Measurements from ENCODE around the gene SEBOX. TPM values are rescaled to one million over a fixed set of nuclear protein-coding genes. Genes with fewer than 3 reads are reported as not detected.
"Not testable (repeated sequence)": the region's sequence is repeated elsewhere in the genome, so short reads cannot be mapped to it uniquely, and the experiment has no call there.

Gene SEBOX
- polyA plus RNA-seq, 2 donors, result not detected

DNA sequence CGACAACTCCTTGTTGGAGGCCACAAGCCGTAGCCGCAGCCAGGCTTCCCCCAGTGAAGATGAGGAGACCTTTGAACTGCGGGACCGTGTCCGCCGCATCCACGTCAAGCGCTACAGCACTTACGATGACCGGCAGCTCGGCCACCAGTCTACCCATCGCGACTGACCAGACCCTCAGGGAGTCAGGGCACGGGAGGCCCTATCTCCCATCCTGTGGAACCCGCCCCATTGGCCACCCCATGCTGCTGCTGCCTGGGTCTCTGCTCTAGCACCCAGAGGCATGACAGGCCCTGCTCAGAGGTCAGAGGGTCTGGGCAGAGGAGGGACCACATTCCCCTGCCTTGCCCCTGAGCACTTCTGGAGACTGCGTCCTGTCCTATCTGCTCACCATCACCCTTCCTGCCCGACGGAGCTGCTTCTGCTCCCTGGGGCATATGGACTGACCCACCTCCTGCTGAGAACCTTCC is 20.5 kb downstream of the SEBOX start:
- Histone ChIP-seq H3K4me3 (ENCODE audit: low read depth in 1 of 2, low read length in 2 of 2) (no peak overlapping the region), H3K27ac (ENCODE audit: low read depth in 2 of 2, low read length in 1 of 2) (no peak overlapping the region), H3K9me3 (ENCODE audit: control insufficient read depth in 2 of 2, insufficient read depth in 1 of 2, low read depth in 1 of 2, low read length in 1 of 2) (no peaks in the 10 kb centered on the region), H3K36me3 (ENCODE audit: control insufficient read depth in 2 of 2, insufficient read depth in 2 of 2, low read length in 1 of 2) (peaks cover 45 to 58% of the 10 kb centered on the region in 2 donors), H3K27me3 (ENCODE audit: control insufficient read depth in 1 of 2, insufficient read depth in 2 of 2, low read length in 2 of 2) (no peaks in the 10 kb centered on the region), H3K4me1 (ENCODE audit: control insufficient read depth in 2 of 2, insufficient read depth in 2 of 2, low read length in 1 of 2) (peaks cover 3 to 10% of the 10 kb centered on the region in 2 donors)
- 90 to 93% methylated on average over 19 of the region's 19 CpGs for WGBS, 2 donors

DNA sequence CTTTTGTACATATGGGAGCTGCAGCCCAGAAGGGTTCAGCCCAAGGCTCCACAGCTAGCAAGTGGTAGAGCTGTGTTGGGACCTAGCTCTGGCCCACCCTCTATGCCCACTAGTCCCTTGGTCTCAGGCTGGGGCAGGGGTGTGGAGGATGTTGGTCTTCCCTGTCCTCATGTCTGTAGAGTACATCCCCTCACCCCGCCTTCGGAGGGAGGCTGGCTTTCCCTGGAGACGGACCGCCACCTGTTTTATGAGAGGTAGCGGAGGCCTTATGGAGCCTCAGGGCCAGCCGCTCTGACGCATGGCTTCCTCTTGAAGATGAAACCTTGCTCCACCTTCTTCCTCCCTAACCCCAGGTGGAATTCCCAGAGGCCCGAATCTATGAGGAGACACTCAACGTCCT is 21.0 kb downstream of the SEBOX start:
- H3K27me3 ChIP-seq (ENCODE audit: control insufficient read depth in 1 of 2, insufficient read depth in 2 of 2, low read length in 2 of 2), result no peaks in the 10 kb centered on the region
- no peak overlapping the region for H3K4me3 ChIP-seq (ENCODE audit: low read depth in 1 of 2, low read length in 2 of 2)
- H3K4me1 ChIP-seq (ENCODE audit: control insufficient read depth in 2 of 2, insufficient read depth in 2 of 2, low read length in 1 of 2), result peaks cover 3 to 14% of the 10 kb centered on the region in 2 donors
- peaks cover 45 to 59% of the 10 kb centered on the region in 2 donors for H3K36me3 ChIP-seq (ENCODE audit: control insufficient read depth in 2 of 2, insufficient read depth in 2 of 2, low read length in 1 of 2)
- whole genome bisulfite sequencing, 2 donors, result 79 to 94% methylated on average over 9 of the region's 9 CpGs
- H3K27ac ChIP-seq (ENCODE audit: low read depth in 2 of 2, low read length in 1 of 2), result no peak overlapping the region
- H3K9me3 ChIP-seq (ENCODE audit: control insufficient read depth in 2 of 2, insufficient read depth in 1 of 2, low read depth in 1 of 2, low read length in 1 of 2), result no peaks in the 10 kb centered on the region

DNA sequence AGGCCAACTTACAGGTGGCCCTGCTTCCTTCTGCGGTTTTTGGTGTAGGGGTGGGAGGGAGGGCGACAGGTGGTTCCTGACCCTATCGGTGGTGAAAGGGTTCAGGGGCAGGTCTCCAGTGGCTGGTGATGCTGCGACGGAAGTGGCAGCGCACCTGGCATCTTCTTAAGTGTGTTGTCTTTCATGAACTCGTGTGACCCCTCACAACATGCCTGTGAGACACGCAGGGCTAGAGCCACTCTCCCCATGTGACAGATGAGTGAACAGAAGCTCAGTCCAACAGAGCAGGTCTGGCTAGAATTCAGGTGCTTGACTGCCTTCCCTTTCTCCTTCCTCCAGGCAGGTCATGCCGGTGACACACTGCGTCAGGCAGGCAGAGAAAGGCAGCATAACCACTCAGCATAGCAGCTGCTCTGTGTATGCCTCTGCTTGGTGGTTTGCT is 21.5 kb downstream of the SEBOX start:
- Histone ChIP-seq H3K36me3 (ENCODE audit: control insufficient read depth in 2 of 2, insufficient read depth in 2 of 2, low read length in 1 of 2) (peaks cover 45 to 55% of the 10 kb centered on the region in 2 donors), H3K4me3 (ENCODE audit: low read depth in 1 of 2, low read length in 2 of 2) (no peak overlapping the region), H3K27ac (ENCODE audit: low read depth in 2 of 2, low read length in 1 of 2) (peak overlapping the region in 1 of 2 donors; percentile 14), H3K9me3 (ENCODE audit: control insufficient read depth in 2 of 2, insufficient read depth in 1 of 2, low read depth in 1 of 2, low read length in 1 of 2) (no peaks in the 10 kb centered on the region), H3K4me1 (ENCODE audit: control insufficient read depth in 2 of 2, insufficient read depth in 2 of 2, low read length in 1 of 2) (peaks cover 3 to 14% of the 10 kb centered on the region in 2 donors), H3K27me3 (ENCODE audit: control insufficient read depth in 1 of 2, insufficient read depth in 2 of 2, low read length in 2 of 2) (no peaks in the 10 kb centered on the region)
- WGBS, 2 donors, result 72 to 78% methylated on average over 10 of the region's 10 CpGs

DNA sequence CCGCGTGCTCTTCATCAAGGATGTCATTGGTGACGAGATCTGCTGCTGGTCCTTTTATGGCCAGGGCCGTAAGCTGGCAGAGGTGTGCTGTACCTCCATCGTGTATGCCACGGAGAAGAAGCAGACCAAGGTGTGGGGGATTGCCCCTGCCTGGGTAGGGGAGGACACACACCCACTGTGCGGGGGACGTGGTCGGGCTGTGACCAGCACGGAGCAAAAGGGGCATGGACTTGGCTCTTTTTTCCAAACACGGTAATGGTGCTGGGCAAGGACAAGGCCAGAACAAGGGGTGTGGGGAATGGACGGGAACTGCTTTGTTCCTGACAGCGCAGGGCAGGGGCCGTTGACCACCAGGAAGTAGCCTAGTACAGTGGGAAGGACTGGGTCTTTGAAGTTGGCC is 22.7 kb downstream of the SEBOX start:
- Histone ChIP-seq H3K36me3 (ENCODE audit: control insufficient read depth in 2 of 2, insufficient read depth in 2 of 2, low read length in 1 of 2) (peaks cover 36 to 48% of the 10 kb centered on the region in 2 donors), H3K27me3 (ENCODE audit: control insufficient read depth in 1 of 2, insufficient read depth in 2 of 2, low read length in 2 of 2) (no peaks in the 10 kb centered on the region), H3K9me3 (ENCODE audit: control insufficient read depth in 2 of 2, insufficient read depth in 1 of 2, low read depth in 1 of 2, low read length in 1 of 2) (no peaks in the 10 kb centered on the region), H3K27ac (ENCODE audit: low read depth in 2 of 2, low read length in 1 of 2) (no peak overlapping the region), H3K4me3 (ENCODE audit: low read depth in 1 of 2, low read length in 2 of 2) (no peak overlapping the region), H3K4me1 (ENCODE audit: control insufficient read depth in 2 of 2, insufficient read depth in 2 of 2, low read length in 1 of 2) (peaks cover 2 to 11% of the 10 kb centered on the region in 2 donors)
- 90 to 93% methylated on average over 14 of the region's 14 CpGs for WGBS, 2 donors

DNA sequence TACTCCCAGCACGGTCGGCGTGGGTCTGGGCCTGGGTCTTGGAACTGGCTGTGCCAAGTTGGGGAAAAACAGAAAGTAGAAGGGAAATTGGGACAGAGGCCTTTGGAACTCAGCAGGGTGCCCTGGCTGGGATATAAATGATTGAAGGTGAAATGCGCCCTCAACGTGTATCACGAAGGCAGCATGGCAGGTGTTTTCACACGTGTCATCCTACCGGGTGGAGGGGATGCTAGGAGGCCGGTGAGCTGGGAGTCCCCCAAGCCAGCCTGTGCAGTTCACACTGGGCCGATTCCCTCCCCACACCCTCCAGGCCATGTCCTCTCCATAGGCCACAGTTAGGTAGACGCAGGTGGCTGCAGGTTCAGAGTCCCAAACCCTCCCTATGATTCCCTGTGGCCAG is 23.5 kb downstream of the SEBOX start:
- H3K9me3 ChIP-seq (ENCODE audit: control insufficient read depth in 2 of 2, insufficient read depth in 1 of 2, low read depth in 1 of 2, low read length in 1 of 2), result no peaks in the 10 kb centered on the region
- peaks cover 0 to 10% of the 10 kb centered on the region in 2 donors for H3K4me1 ChIP-seq (ENCODE audit: control insufficient read depth in 2 of 2, insufficient read depth in 2 of 2, low read length in 1 of 2)
- no peak overlapping the region for H3K27ac ChIP-seq (ENCODE audit: low read depth in 2 of 2, low read length in 1 of 2)
- WGBS, 2 donors, result 90 to 94% methylated on average over 11 of the region's 11 CpGs
- no peaks in the 10 kb centered on the region for H3K27me3 ChIP-seq (ENCODE audit: control insufficient read depth in 1 of 2, insufficient read depth in 2 of 2, low read length in 2 of 2)
- no peak overlapping the region for H3K4me3 ChIP-seq (ENCODE audit: low read depth in 1 of 2, low read length in 2 of 2)
- peaks cover 31 to 46% of the 10 kb centered on the region in 2 donors for H3K36me3 ChIP-seq (ENCODE audit: control insufficient read depth in 2 of 2, insufficient read depth in 2 of 2, low read length in 1 of 2)

DNA sequence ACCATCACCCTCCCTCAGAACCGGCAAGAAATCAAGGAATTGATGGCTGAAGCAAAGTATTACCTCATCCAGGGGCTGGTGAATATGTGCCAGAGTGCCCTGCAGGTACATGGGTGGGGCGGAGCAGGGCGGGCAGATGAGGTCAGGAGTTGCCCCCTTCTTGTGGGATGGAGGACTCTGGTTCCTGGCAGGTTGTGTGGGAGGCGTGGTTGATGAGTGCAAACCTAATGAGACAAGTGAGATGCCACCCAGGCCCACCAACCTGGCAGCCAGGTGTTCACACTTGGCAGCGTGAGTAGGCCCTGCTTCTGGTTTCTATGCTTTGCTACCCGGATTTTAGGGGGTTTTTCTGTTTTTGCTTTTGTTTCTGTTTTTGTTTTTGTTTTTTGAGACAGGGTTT is 24.6 kb downstream of the SEBOX start:
- no peaks in the 10 kb centered on the region for H3K9me3 ChIP-seq (ENCODE audit: control insufficient read depth in 2 of 2, insufficient read depth in 1 of 2, low read depth in 1 of 2, low read length in 1 of 2)

DNA sequence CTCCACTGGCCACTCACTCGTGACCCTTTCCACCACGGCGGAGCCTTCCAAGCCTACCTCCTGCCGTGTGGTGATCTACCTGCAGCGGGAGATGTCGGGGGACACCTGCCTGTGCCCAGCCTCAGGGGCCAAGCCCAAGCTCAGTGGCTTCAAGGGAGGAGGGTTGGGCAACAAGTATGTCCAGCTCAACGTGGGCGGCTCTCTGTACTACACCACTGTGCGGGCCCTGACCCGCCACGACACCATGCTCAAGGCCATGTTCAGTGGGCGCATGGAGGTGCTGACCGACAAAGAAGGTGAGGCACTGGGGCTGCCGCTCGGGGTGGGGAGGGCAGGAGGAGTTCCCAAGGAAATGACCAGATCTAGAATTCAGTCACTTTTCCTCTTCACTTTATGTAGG is 25.6 kb downstream of the SEBOX start:
- peak overlapping the region; percentile 42 to 53 for H3K27ac ChIP-seq (ENCODE audit: low read depth in 2 of 2, low read length in 1 of 2)
- peaks cover 28 to 38% of the 10 kb centered on the region in 2 donors for H3K36me3 ChIP-seq (ENCODE audit: control insufficient read depth in 2 of 2, insufficient read depth in 2 of 2, low read length in 1 of 2)
- peaks cover 0 to 10% of the 10 kb centered on the region in 2 donors for H3K4me1 ChIP-seq (ENCODE audit: control insufficient read depth in 2 of 2, insufficient read depth in 2 of 2, low read length in 1 of 2)
- 83 to 84% methylated on average over 15 of the region's 15 CpGs for WGBS, 2 donors
- H3K9me3 ChIP-seq (ENCODE audit: control insufficient read depth in 2 of 2, insufficient read depth in 1 of 2, low read depth in 1 of 2, low read length in 1 of 2), result no peaks in the 10 kb centered on the region
- no peak overlapping the region for H3K4me3 ChIP-seq (ENCODE audit: low read depth in 1 of 2, low read length in 2 of 2)
- H3K27me3 ChIP-seq (ENCODE audit: control insufficient read depth in 1 of 2, insufficient read depth in 2 of 2, low read length in 2 of 2), result no peaks in the 10 kb centered on the region

More for the DNA sequence above, 24.6 kb downstream of the SEBOX start:
- Histone ChIP-seq H3K4me3 (ENCODE audit: low read depth in 1 of 2, low read length in 2 of 2) (no peak overlapping the region), H3K27me3 (ENCODE audit: control insufficient read depth in 1 of 2, insufficient read depth in 2 of 2, low read length in 2 of 2) (no peaks in the 10 kb centered on the region), H3K4me1 (ENCODE audit: control insufficient read depth in 2 of 2, insufficient read depth in 2 of 2, low read length in 1 of 2) (peaks cover 0 to 10% of the 10 kb centered on the region in 2 donors), H3K36me3 (ENCODE audit: control insufficient read depth in 2 of 2, insufficient read depth in 2 of 2, low read length in 1 of 2) (peaks cover 31 to 44% of the 10 kb centered on the region in 2 donors), H3K27ac (ENCODE audit: low read depth in 2 of 2, low read length in 1 of 2) (no peak overlapping the region)
- WGBS, 2 donors, result 80 to 84% methylated on average over 6 of the region's 6 CpGs

DNA sequence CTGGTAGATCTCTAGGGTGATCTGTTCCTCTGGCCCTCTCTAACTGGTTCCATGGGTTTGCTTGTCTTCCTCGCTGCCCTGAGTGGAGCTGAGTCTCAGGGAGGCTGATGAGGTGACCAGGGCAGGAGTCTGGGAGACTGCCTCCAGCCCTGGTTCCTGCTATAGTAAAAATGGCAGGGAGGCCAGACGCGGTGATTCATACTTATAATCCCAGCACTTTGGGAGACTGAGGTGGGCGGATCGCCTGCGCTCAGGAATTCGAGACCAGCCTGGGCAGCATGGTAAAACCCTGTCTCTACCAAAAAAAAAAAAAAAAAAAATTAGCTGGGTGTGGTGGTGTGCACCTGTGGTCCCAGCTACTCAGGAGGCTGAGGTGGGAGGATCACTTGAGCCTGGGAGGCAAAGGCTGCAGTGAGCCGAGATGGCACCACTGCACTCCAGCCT is 26.2 kb downstream of the SEBOX start:
- H3K9me3 ChIP-seq (ENCODE audit: control insufficient read depth in 2 of 2, insufficient read depth in 1 of 2, low read depth in 1 of 2, low read length in 1 of 2); H3K4me1 ChIP-seq (ENCODE audit: control insufficient read depth in 2 of 2, insufficient read depth in 2 of 2, low read length in 1 of 2); H3K4me3 ChIP-seq (ENCODE audit: low read depth in 1 of 2, low read length in 2 of 2); H3K27me3 ChIP-seq (ENCODE audit: control insufficient read depth in 1 of 2, insufficient read depth in 2 of 2, low read length in 2 of 2): not testable (repeated sequence)
- Histone ChIP-seq H3K36me3 (ENCODE audit: control insufficient read depth in 2 of 2, insufficient read depth in 2 of 2, low read length in 1 of 2) (peaks cover 27 to 33% of the 10 kb centered on the region in 2 donors), H3K27ac (ENCODE audit: low read depth in 2 of 2, low read length in 1 of 2) (peak overlapping the region; percentile 25 to 69)
- WGBS, 2 donors, result 51 to 82% methylated on average over 8 of the region's 8 CpGs

DNA sequence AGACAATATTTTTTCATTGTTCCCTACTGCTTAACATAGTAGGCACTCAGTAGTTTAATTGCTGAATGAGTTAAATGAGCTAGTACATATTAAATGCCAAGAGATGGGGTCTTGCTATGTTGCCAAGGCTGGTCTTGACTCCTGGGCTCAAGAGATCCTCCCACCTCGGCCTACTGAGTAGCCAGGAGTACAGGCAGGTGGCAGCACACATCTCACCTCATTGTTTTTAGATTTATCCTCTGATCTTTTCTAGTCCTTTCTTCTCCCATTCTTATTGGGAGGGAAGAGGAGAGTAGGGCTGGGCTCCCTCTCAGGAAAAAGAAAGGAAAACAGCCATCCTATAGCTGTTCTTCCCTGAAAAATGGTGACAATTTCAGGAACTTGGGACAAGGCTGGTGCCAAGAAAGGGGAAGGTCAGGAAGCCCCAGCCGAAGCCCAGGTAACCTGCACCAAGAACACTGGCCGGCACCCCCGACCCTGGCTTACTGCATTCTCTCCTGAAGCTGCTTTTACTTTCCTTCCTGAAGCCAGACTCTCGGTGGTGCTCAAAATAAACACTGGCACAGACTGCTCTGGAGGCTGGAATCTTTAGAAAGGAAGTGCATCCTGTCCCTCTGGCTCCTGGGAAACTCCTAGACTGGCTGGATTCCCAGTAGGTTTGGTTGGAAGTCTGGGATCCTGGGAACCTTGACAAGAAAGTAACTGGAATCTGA is 26.8 kb downstream of the SEBOX start:
- Histone ChIP-seq H3K4me3 (ENCODE audit: low read depth in 1 of 2, low read length in 2 of 2) (no peak overlapping the region), H3K27ac (ENCODE audit: low read depth in 2 of 2, low read length in 1 of 2) (peak overlapping the region; percentile 25 to 69), H3K36me3 (ENCODE audit: control insufficient read depth in 2 of 2, insufficient read depth in 2 of 2, low read length in 1 of 2) (peaks cover 22 to 29% of the 10 kb centered on the region in 2 donors), H3K4me1 (ENCODE audit: control insufficient read depth in 2 of 2, insufficient read depth in 2 of 2, low read length in 1 of 2) (peaks cover 0 to 5% of the 10 kb centered on the region in 2 donors), H3K9me3 (ENCODE audit: control insufficient read depth in 2 of 2, insufficient read depth in 1 of 2, low read depth in 1 of 2, low read length in 1 of 2) (no peaks in the 10 kb centered on the region), H3K27me3 (ENCODE audit: control insufficient read depth in 1 of 2, insufficient read depth in 2 of 2, low read length in 2 of 2) (no peaks in the 10 kb centered on the region)
- WGBS, 2 donors, result 47 to 49% methylated on average over 5 of the region's 5 CpGs

All from esophagus (tissue), 2 donors.